Retina (tissue), 1 donor: ENCODE measurements around the gene TNXB.
"Not testable (repeated sequence)": the region's sequence is repeated elsewhere in the genome, so short reads cannot be mapped to it uniquely, and the experiment has no call there.

Source experiments
- DNase-seq: peaks from one replicate; pipeline ENCODE4 v3.0.0-alpha.2; 2016

The TNXB gene

GRCh38 chr6:31994421-31994820 is 114.7 kb downstream of the TNXB start:
- DNase-seq: not testable (repeated sequence)
